ENCODE measurements around the gene PLA2G4C. TPM values are rescaled to one million over a fixed set of nuclear protein-coding genes. Genes with fewer than 3 reads are reported as not detected.

The PLA2G4C gene
- total RNA-seq, 1 donor from 2014 or later = 110 TPM

- no peaks in the 10 kb centered on the region for H3K4me1 ChIP-seq
- intact Hi-C loops (cut with DNase I) = no loop called here
These were observed 99.5 kb downstream of the PLA2G4C start for GRCh38 chr19:48010932-48011758.

GRCh38 chr19:48006762-48007161, 103.9 kb downstream of the PLA2G4C start:
- Histone ChIP-seq H3K27ac (no peak overlapping the region), H3K27me3 (no peaks in the 10 kb centered on the region), H3K9me3 (peaks cover 0 to 8% of the 10 kb centered on the region in 2 donors), H3K36me3 (no peaks in the 10 kb centered on the region), H3K4me1 (no peaks in the 10 kb centered on the region), H3K4me3 (no peak overlapping the region)
- intact Hi-C loops (cut with DNase I) = no loop called here
- no peak for TF ChIP-seq CTCF (IDR thresholded peaks at IDR 0.05)
- DNase-seq (ENCODE audit: low spot score in 2 of 2) = no peak

More at GRCh38 chr19:48010932-48011758, 99.5 kb downstream of the PLA2G4C start:
- no peaks in the 10 kb centered on the region for H3K27me3 ChIP-seq
- H3K36me3 ChIP-seq = no peaks in the 10 kb centered on the region
- H3K9me3 ChIP-seq = peaks cover 0 to 8% of the 10 kb centered on the region in 2 donors
- H3K4me3 ChIP-seq = no peak overlapping the region
- no peak for TF ChIP-seq CTCF (IDR thresholded peaks at IDR 0.05)
- no peak overlapping the region for H3K27ac ChIP-seq
- no peak for DNase-seq (ENCODE audit: low spot score in 2 of 2)

GRCh38 chr19:48004236-48004635, 106.4 kb downstream of the PLA2G4C start:
- Histone ChIP-seq H3K4me1 (no peaks in the 10 kb centered on the region), H3K27ac (no peak overlapping the region), H3K36me3 (no peaks in the 10 kb centered on the region), H3K4me3 (no peak overlapping the region), H3K27me3 (no peaks in the 10 kb centered on the region), H3K9me3 (peaks cover 0 to 1% of the 10 kb centered on the region in 2 donors)
- no peak for DNase-seq (ENCODE audit: low spot score in 2 of 2)
- intact Hi-C loops (cut with DNase I) = no loop called here
- no peak for TF ChIP-seq CTCF (IDR thresholded peaks at IDR 0.05)

- TF ChIP-seq CTCF (IDR thresholded peaks at IDR 0.05) = no peak
- no peak for DNase-seq (ENCODE audit: low spot score in 2 of 2)
- Histone ChIP-seq H3K27me3 (no peaks in the 10 kb centered on the region), H3K4me1 (no peaks in the 10 kb centered on the region), H3K4me3 (no peak overlapping the region), H3K36me3 (no peaks in the 10 kb centered on the region), H3K27ac (no peak overlapping the region), H3K9me3 (no peaks in the 10 kb centered on the region)
- intact Hi-C loops (cut with DNase I) = no loop called here
These were observed 109.8 kb downstream of the PLA2G4C start for GRCh38 chr19:48000846-48001245.

- Histone ChIP-seq H3K27ac (no peak overlapping the region), H3K4me3 (no peak overlapping the region), H3K36me3 (no peaks in the 10 kb centered on the region), H3K27me3 (no peaks in the 10 kb centered on the region), H3K4me1 (no peaks in the 10 kb centered on the region), H3K9me3 (no peaks in the 10 kb centered on the region)
- DNase-seq (ENCODE audit: low spot score in 2 of 2) = no peak
- TF ChIP-seq CTCF (IDR thresholded peaks at IDR 0.05) = no peak
- intact Hi-C loops (cut with DNase I) = no loop called here
These were observed 111.8 kb downstream of the PLA2G4C start for GRCh38 chr19:47998800-47999199.

Other genes with a start within 250 kb of the PLA2G4C start
- 2.1 TPM for gene SULT2A1, start 224.5 kb downstream of the PLA2G4C start, total RNA-seq
- gene BSPH1, start 118.6 kb downstream of the PLA2G4C start, total RNA-seq = not detected
- gene ELSPBP1, start 116.2 kb downstream of the PLA2G4C start, total RNA-seq = not detected
- gene CABP5, start 66.7 kb downstream of the PLA2G4C start, total RNA-seq = not detected
- gene LIG1, start 59.5 kb upstream of the PLA2G4C start, total RNA-seq = 0.64 TPM
- 16.0 TPM for gene ZSWIM9, start 59.9 kb upstream of the PLA2G4C start, total RNA-seq
- gene CARD8, start 145.1 kb upstream of the PLA2G4C start, total RNA-seq = 41.0 TPM
- not detected for gene ZNF114, start 159.3 kb upstream of the PLA2G4C start, total RNA-seq
- 18.2 TPM for gene EMP3, start 214.7 kb upstream of the PLA2G4C start, total RNA-seq

All from ascending aorta (tissue), 2 donors.